ENCODE results near the gene AKAP10.

GRCh38 chr17:19938736-19939135 is 38.9 kb downstream of the AKAP10 start:
- TF ChIP-seq POLR2A (IDR thresholded peaks at IDR 0.05; ENCODE audit: control extremely low read depth in 1 of 2, low read depth in 2 of 2, low read length in 2 of 2) = no peak
- TF ChIP-seq BACH1 (IDR thresholded peaks at IDR 0.05; ENCODE audit: low read length) = no peak
- TF ChIP-seq CTCF (IDR thresholded peaks at IDR 0.05; ENCODE audit: control extremely low read depth in 1 of 3, insufficient read depth in 1 of 3, low read depth in 1 of 3, low read length in 3 of 3) = no peak
- no peak for TF ChIP-seq TAF1 (IDR thresholded peaks at IDR 0.05; ENCODE audit: low read depth, low read length)
- TF ChIP-seq POLR2AphosphoS5 (IDR thresholded peaks at IDR 0.05; ENCODE audit: low read depth, low read length) = no peak
- TF ChIP-seq MAX (IDR thresholded peaks at IDR 0.05) = no peak
- no peak for TF ChIP-seq KDM5A (IDR thresholded peaks at IDR 0.05; ENCODE audit: low read length)
- no peak for TF ChIP-seq EZH2 (IDR thresholded peaks at IDR 0.05; ENCODE audit: low read depth, low read length, severe bottlenecking)
- TF ChIP-seq KDM4A (IDR thresholded peaks at IDR 0.05; ENCODE audit: low read depth, low read length, severe bottlenecking) = no peak
- no peak for TF ChIP-seq POU5F1 (IDR thresholded peaks at IDR 0.05; ENCODE audit: low read depth, low read length)
- no peak for TF ChIP-seq CHD1 (IDR thresholded peaks at IDR 0.05; ENCODE audit: low read depth, low read length)
- no peak for TF ChIP-seq SIN3A (conservative IDR thresholded peaks at IDR 0.05 in 1 of 2, IDR thresholded peaks at IDR 0.05 in 1 of 2; ENCODE audit: low read depth in 1 of 2, low read length in 2 of 2)

Data from H1 (cell line).